Memory B cell (primary cell): ENCODE results near the gene ZNF486.
"Not testable (repeated sequence)": the region's sequence is repeated elsewhere in the genome, so short reads cannot be mapped to it uniquely, and the experiment has no call there.

Source experiments
- ATAC-seq: fragments of 150-1000 bp; cut with Tn5 transposase; 2 replicates; pipeline ENCODE4 v1.10.0; 2021; ENCODE audit warnings: low read depth, mild to moderate bottlenecking, moderate library complexity
- DNase-seq, 2 donors: peaks; one replicate each; pipeline ENCODE4 v3.0.0; 2022; ENCODE audit warnings: low spot score in 2 of 2
- H3K27ac Mint-ChIP-seq: one replicate; pipeline ENCODE4 v1.8.0; 2022; ENCODE audit warnings: mild to moderate bottlenecking, moderate library complexity, mixed read lengths
- H3K27me3 Mint-ChIP-seq: one replicate; pipeline ENCODE4 v1.8.0; 2022; ENCODE audit warnings: mixed read lengths
- H3K36me3 Mint-ChIP-seq: one replicate; pipeline ENCODE4 v1.8.0; 2022; ENCODE audit warnings: mild to moderate bottlenecking, mixed read lengths
- H3K4me1 Mint-ChIP-seq: one replicate; pipeline ENCODE4 v1.8.0; 2022; ENCODE audit warnings: mixed read lengths
- H3K4me3 Mint-ChIP-seq: one replicate; pipeline ENCODE4 v1.8.0; 2022; ENCODE audit warnings: mild to moderate bottlenecking, moderate library complexity, mixed read lengths
- H3K9me3 Mint-ChIP-seq: one replicate; pipeline ENCODE4 v1.8.0; 2022; ENCODE audit warnings: mixed read lengths

The ZNF486 gene

DNA sequence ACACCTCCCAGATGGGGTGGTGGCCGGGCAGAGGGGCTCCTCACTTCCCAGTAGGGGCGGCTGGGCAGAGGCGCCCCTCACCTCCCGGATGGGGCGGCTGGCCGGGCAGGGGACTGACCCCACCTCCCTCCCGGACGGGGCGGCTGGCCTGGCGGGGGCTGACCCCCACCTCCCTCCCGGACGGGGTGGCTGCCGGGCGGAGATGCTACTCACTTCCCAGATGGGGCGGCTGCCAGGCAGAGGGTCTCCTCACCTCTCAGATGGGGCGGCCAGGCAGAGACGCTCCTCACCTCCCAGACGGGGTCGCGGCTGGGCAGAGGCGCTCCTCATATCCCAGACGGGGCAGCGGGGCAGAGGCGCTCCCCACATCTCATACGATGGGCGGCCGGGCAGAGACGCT, 8.8 kb downstream of the ZNF486 start:
- not testable (repeated sequence) for H3K27ac Mint-ChIP-seq, H3K4me3 Mint-ChIP-seq, H3K4me1 Mint-ChIP-seq, ATAC-seq, H3K27me3 Mint-ChIP-seq, H3K9me3 Mint-ChIP-seq, DNase-seq
- peaks cover 41% of the 10 kb centered on the region for H3K36me3 Mint-ChIP-seq

DNA sequence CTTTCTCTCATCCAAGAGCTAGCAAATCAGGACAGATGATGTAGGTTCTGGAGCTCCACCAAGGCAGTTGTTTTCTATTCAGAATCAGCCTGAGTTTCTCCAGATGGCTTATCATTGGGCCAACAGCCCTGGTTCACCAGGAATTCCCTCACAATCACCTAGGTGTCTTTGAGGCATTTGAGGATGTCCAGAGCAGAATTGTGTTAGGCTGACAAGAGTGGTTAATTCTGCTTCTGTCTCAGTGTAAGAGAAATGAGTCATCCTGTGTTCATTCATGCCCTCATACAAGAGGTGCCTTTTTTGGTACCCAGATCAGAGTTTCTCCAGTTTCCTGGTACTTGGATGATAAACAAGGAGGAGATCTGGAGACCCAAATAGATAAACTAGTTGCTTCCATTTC, 12.9 kb downstream of the ZNF486 start:
- H3K4me3 Mint-ChIP-seq, H3K27me3 Mint-ChIP-seq, H3K9me3 Mint-ChIP-seq, H3K27ac Mint-ChIP-seq, DNase-seq, ATAC-seq, H3K4me1 Mint-ChIP-seq: not testable (repeated sequence)
- H3K36me3 Mint-ChIP-seq = peaks cover 20% of the 10 kb centered on the region

DNA sequence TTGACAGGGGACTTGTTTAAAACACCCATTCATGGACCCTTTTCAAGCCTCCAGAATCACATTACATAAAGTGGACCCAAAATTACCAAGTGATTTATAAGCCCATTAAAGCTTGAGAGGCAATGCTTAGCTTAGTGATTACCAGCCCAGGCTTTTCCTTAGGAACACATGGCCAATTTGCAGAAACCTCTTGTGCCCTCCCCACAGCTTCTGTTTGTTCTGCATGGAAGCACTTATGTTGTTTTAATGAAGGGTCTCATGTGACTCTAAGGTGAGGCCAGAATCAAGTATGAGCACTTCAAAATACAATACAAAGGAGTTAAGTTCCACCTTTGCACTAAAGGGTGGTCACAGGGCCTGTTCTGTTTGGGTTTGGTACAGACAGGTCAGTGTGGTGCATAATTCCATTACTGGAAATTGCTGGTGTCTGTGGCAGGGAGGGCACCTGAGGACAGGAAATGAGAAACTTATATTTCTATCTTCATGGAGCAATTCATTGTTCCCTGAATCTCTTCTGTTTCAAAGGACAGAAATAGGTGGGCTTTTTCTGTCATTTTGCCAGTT, 15.3 kb downstream of the ZNF486 start:
- H3K9me3 Mint-ChIP-seq = no peaks in the 10 kb centered on the region
- ATAC-seq (no peak), DNase-seq (no peak)
- H3K27me3 Mint-ChIP-seq = no peaks in the 10 kb centered on the region
- no peak overlapping the region for H3K4me3 Mint-ChIP-seq
- peaks cover 22% of the 10 kb centered on the region for H3K36me3 Mint-ChIP-seq
- H3K27ac Mint-ChIP-seq = no peak overlapping the region
- no peaks in the 10 kb centered on the region for H3K4me1 Mint-ChIP-seq

DNA sequence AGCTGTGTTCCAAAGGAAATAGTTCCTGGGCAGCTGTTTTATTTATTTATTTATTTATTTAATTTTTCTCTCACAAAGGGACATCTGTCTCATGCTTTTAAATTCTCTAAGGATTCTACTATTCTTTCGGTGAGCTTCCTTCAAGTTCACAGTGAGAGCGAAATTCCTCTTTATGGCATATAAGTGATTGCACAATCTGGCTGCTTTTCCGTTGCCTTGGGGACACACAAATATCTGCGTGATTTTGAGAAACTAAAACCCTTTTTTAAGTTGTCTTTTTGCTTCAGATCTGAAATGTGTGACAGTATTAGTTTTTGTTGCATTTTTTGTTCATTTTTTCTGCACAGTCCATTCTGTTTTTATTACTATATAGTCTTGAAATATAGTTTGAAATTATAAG, 19.2 kb downstream of the ZNF486 start:
- DNase-seq (no peak), ATAC-seq (no peak)
- Mint-ChIP-seq H3K27ac (no peak overlapping the region), H3K9me3 (peaks cover 1% of the 10 kb centered on the region), H3K27me3 (no peaks in the 10 kb centered on the region), H3K36me3 (peaks cover 29% of the 10 kb centered on the region), H3K4me1 (no peaks in the 10 kb centered on the region), H3K4me3 (no peak overlapping the region)

DNA sequence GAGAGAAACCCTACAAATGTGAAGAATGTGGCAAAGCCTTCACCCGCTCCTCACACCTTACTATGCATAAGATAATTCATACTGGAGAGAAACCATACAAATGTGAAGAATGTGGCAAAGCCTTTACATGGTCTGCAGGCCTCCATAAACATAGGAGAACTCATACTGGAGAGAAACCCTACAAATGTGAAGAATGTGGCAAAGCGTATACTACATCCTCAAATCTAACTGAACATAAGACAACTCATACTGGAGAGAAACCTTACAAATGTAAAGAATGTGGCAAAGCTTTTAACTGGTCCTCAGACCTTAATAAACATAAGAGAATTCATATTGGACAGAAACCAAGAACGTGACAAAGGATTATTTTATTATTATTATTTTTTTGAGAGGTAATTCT, 30.7 kb downstream of the ZNF486 start:
- no peak for DNase-seq
- Mint-ChIP-seq H3K27ac (no peak overlapping the region), H3K36me3 (peaks cover 27% of the 10 kb centered on the region), H3K9me3 (peaks cover 7% of the 10 kb centered on the region), H3K27me3 (no peaks in the 10 kb centered on the region), H3K4me1 (no peaks in the 10 kb centered on the region), H3K4me3 (no peak overlapping the region)
- ATAC-seq = no peak

DNA sequence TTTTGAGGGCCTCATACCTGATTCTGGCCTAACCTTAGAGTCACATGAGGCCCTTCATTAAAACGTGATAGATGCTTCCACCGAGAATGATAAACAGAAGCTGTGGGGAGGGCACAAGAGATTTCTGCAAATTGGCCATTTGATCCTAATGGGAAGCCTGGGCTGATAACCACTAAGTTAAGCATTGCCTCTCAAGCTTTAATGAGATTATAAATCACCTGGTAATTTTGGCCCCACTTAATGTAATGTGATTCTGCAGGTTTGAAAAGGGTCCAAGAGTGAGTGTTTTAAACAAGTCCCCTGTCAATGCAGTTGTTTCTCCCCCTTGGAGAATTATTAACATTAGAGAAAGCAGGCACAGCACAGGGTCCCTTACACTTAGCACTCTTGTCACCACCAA, 42.0 kb downstream of the ZNF486 start:
- Mint-ChIP-seq H3K27me3 (no peaks in the 10 kb centered on the region), H3K27ac (no peak overlapping the region), H3K36me3 (peaks cover 11% of the 10 kb centered on the region), H3K4me3 (no peak overlapping the region), H3K4me1 (no peaks in the 10 kb centered on the region), H3K9me3 (peaks cover 9% of the 10 kb centered on the region)
- no peak for DNase-seq
- no peak for ATAC-seq

DNA sequence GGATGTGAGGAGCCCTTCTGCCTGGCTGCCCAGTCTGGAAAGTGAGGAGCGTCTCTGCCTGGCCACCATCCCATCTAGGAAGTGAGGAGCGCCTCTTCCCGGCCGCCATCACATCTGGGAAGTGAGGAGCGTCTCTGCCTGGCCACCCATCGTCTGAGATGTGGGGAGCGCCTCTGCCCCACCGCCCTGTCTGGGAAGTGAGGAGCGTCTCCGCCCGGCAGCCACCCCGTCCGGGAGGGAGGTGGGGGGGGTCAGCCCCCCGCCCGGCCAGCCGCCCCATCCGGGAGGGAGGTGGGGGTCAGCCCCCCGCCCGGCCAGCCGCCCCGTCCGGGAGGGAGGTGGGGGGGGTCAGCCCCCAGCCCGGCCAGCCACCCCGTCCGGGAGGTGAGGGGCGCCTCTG, 47.4 kb downstream of the ZNF486 start:
- H3K9me3 Mint-ChIP-seq, DNase-seq, H3K36me3 Mint-ChIP-seq, H3K27me3 Mint-ChIP-seq, H3K27ac Mint-ChIP-seq, H3K4me1 Mint-ChIP-seq, ATAC-seq, H3K4me3 Mint-ChIP-seq: not testable (repeated sequence)

DNA sequence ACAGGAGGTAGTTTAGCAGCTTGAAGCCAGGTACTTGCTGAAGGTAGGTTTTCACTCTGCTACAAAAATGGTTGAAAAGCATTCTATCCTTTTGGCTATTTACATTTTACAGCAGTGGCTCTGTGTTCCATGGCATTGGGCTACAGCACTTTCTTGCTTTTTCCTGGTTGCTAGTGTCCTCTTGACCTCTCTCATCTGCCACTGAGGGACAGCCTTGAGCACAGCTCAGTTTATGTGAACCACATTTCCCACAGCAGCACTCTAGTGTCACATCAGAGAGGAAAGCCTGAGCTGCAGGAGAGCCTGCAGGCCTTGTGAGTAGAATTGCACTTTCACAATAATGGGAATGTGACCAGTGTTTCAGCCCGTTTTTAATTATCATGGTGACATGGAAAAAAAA, 54.6 kb downstream of the ZNF486 start:
- not testable (repeated sequence) for H3K4me3 Mint-ChIP-seq, H3K9me3 Mint-ChIP-seq, H3K27me3 Mint-ChIP-seq, H3K36me3 Mint-ChIP-seq, ATAC-seq, H3K27ac Mint-ChIP-seq, H3K4me1 Mint-ChIP-seq, DNase-seq

DNA sequence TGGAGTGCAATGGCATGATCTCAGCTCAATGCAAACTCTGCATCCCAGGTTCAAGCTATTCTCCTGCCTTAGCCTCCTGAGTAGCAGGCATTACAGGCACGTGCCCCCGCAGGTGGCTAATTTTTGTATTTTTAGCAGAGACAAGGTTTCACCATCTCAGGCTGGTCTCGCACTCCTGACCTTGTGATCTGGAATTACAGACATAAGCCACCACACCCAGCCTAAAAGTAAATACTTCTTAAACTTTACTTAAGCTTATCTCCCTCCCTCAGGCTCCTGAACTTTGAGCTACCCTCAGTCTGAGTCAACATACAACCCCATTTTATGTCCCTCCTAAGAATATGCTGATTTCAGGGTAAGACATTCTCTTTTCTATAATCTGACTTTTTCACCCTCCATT, 66.1 kb downstream of the ZNF486 start:
- no peaks in the 10 kb centered on the region for H3K27me3 Mint-ChIP-seq
- H3K9me3 Mint-ChIP-seq = peaks cover 10% of the 10 kb centered on the region
- ATAC-seq (no peak), DNase-seq (no peak)
- peaks cover 4% of the 10 kb centered on the region for H3K4me1 Mint-ChIP-seq
- H3K27ac Mint-ChIP-seq = no peak overlapping the region
- peaks cover 37% of the 10 kb centered on the region for H3K36me3 Mint-ChIP-seq
- H3K4me3 Mint-ChIP-seq = no peak overlapping the region

DNA sequence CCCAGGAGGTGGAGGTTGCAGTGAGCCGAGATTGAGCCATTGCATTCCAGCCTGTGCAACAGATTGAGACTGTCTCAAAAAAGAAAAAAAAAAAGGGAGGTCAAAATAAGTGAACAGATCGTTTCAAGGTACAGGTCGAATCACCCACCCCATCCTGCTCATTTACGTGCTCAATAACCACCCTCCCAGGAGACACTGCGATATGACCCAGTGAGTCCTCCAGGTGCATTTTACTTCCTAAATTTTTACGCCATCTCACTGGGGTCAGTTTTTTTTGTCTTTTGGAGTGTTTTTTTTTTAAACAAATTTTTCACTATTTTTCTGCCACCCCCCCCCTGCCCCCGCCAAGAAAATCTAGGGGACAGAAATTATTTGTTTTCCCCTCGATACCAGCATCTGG, 68.1 kb downstream of the ZNF486 start:
- no peak overlapping the region for H3K4me3 Mint-ChIP-seq
- no peak overlapping the region for H3K27ac Mint-ChIP-seq
- H3K27me3 Mint-ChIP-seq = no peaks in the 10 kb centered on the region
- peaks cover 4% of the 10 kb centered on the region for H3K4me1 Mint-ChIP-seq
- peaks cover 25% of the 10 kb centered on the region for H3K36me3 Mint-ChIP-seq
- peaks cover 5% of the 10 kb centered on the region for H3K9me3 Mint-ChIP-seq
- ATAC-seq (peak; percentile 34), DNase-seq (no peak)

DNA sequence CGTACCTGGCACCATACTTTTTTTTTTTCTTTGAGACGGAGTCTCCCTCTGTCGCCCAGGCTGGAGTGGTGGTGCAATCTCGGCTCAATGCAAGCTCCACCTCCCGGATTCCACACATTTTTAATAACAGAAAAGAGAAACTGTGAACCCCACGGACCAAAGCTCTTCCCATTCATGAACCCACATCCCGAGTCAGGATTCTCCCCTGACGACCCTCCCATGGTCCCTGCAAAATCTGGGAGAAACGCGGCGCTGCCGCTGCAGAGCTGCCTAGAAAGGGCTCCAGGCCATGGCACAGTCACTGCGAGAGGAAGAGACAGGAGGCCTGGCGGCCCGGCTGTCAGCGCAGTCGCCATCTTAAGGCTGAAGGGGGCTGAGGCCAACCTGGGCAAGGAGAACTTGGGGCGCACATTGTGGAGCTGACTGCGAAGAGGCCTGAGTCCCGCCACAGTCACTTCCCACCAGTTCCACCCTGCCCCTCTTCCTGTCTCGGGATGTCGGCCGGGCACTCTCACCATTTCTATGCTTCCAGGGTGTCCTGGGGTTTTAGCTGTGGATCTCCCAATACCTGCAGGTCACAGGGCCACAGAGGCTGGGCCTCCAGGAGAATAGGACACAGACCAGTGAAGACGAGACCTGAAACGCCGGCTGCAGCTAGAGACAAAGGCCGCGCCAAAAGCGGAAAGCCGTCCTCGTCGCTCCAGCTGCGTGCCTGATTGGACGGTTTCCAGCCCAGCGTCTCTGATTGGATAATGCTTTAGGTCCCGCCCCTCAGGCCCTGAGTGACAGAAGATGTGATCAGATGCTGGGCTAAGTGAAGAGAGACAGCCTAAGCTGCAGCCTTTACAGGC, 71.0 kb downstream of the ZNF486 start:
- H3K4me1 Mint-ChIP-seq = peaks cover 4% of the 10 kb centered on the region
- DNase-seq = peak; percentile 85 to 86
- H3K27ac Mint-ChIP-seq = peak overlapping the region; percentile 80
- H3K36me3 Mint-ChIP-seq = peaks cover 7% of the 10 kb centered on the region
- H3K27me3 Mint-ChIP-seq = no peaks in the 10 kb centered on the region
- H3K9me3 Mint-ChIP-seq = peaks cover 2% of the 10 kb centered on the region
- H3K4me3 Mint-ChIP-seq = peak overlapping the region; percentile 99
- ATAC-seq = peak; percentile 92

DNA sequence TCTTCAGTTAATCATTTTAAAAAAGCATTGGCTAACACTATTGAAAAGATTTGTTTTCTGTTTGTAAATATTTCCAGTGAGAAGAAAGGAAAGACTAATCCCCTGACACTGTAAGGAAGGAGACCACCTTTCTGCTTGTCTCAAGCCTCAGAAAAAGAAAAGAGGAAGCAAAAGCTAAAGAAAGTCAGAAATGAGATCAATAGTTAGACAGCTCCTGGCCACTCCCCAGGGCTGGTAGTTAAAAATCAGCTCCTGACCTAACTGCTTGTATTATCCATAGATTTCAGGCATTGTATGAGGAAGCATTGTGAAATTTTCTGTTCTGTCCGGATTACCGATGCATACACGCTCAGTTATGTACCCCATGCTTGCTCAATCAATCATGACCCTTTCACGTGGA, 76.6 kb downstream of the ZNF486 start:
- no peak for ATAC-seq
- peaks cover 8% of the 10 kb centered on the region for H3K4me1 Mint-ChIP-seq

DNA sequence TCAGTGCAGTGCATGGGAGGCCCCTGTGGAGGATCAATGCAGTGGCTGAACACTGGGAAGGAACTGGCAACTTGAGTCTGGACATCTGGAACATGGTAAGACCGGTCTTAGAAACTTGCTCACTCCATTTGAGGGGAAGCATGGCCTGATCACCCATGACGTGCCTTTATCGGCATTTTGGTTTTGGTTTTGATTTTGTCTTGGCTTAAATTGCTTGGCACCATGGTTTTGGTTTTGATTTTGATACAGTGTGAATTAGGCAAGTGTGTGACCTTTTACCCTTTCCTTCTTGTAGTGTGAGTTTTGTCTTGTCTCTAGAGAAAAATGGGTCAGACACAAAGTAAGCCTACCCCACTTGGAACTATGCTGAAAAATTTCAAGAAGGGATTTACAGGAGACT, 77.3 kb downstream of the ZNF486 start:
- ATAC-seq (peak; percentile 76), DNase-seq (no peak)
- Mint-ChIP-seq H3K36me3 (no peaks in the 10 kb centered on the region), H3K4me1 (peaks cover 8% of the 10 kb centered on the region), H3K27me3 (no peaks in the 10 kb centered on the region), H3K9me3 (peaks cover 3% of the 10 kb centered on the region), H3K4me3 (peak overlapping the region; percentile 38), H3K27ac (no peak overlapping the region)

More for the DNA sequence above, 76.6 kb downstream of the ZNF486 start:
- Mint-ChIP-seq H3K4me3 (no peak overlapping the region), H3K27ac (no peak overlapping the region), H3K27me3 (no peaks in the 10 kb centered on the region), H3K36me3 (no peaks in the 10 kb centered on the region), H3K9me3 (peaks cover 3% of the 10 kb centered on the region)
- no peak for DNase-seq

DNA sequence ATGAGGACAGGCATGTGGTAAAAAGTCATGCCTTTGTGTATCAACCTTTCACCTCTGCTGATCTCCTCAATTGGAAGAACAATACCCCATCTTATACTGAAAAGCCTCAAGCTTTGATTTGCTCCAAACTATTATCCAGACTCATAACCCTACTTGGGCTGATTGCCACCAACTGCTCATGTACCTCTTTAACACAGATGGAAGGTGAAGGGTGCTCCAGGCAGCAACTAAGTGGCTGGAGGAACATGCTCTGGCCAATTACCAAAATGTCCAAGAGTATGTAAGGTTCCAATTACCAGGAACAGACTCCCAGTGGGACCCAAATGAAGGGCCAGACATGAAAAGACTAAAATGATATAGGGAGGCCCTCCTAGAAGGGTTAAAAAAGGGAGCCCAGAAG, 78.3 kb downstream of the ZNF486 start:
- peaks cover 8% of the 10 kb centered on the region for H3K4me1 Mint-ChIP-seq

More for the DNA sequence above, 78.3 kb downstream of the ZNF486 start:
- Mint-ChIP-seq H3K4me3 (no peak overlapping the region), H3K27me3 (no peaks in the 10 kb centered on the region), H3K27ac (no peak overlapping the region), H3K36me3 (no peaks in the 10 kb centered on the region), H3K9me3 (peaks cover 3% of the 10 kb centered on the region)
- DNase-seq (no peak), ATAC-seq (no peak)
